ENCODE data around the gene HOXB2.

DNA sequence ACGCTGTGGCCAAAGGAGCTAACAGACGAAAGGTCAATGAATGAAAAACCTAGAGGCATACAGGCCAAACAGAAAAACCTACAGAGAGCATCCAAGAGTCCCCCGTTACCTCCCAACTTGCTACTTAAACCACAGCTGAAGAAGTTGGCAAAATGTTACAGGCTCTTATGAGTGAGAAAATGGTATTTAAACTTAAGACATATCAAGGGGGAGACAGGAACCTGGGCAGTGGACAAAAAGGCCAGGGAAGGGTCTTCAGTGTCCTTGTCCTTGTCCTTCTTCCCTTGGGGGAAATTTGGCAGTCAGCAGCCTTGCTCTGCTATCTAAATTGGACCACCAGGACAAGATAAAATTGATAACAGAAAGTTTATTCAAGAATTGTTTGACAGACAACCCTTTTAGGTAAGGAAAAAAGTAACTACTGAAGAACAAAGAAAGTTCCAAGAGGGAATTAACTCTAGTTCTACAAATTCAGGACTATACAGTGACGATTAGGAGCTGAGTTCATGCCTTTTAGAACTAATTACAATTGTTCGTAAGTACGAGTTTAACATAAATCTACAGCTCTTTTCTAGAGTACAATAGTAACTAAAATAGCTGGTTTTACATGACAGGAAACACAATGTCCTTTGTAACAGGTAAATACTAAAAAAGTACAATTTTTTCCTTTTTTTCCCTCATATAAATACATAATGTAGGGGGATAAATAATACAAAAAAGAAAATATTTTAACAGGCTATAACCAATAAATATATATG, 3.8 kb upstream of the HOXB2 start:
- TF ChIP-seq CTCF (IDR thresholded peaks at IDR 0.05) (no peak), POLR2AphosphoS5 (IDR thresholded peaks at IDR 0.05) (no peak), POLR2A (IDR thresholded peaks at IDR 0.05; ENCODE audit: low read depth) (no peak), EP300 (IDR thresholded peaks at IDR 0.05) (no peak)
